GM19238 (cell line): ENCODE measurements around the gene SMYD1.
"Not testable (repeated sequence)": the region's sequence is repeated elsewhere in the genome, so short reads cannot be mapped to it uniquely, and the experiment has no call there.

ENCODE experiments used
- DNase-seq: peaks from one replicate; pipeline ENCODE4 v3.0.0; 2011; ENCODE audit warnings: low spot score; ENCODE audit not compliant: insufficient read length

The SMYD1 gene

GRCh38 chr2:88067598-88067997 lies at the start of gene SMYD1:
Gene SMYD1, plus strand, starts transcription at chr2:88067825. Its CDS starts 40 bp downstream, at chr2:88067865.
- DNase-seq, result no peak

DNA sequence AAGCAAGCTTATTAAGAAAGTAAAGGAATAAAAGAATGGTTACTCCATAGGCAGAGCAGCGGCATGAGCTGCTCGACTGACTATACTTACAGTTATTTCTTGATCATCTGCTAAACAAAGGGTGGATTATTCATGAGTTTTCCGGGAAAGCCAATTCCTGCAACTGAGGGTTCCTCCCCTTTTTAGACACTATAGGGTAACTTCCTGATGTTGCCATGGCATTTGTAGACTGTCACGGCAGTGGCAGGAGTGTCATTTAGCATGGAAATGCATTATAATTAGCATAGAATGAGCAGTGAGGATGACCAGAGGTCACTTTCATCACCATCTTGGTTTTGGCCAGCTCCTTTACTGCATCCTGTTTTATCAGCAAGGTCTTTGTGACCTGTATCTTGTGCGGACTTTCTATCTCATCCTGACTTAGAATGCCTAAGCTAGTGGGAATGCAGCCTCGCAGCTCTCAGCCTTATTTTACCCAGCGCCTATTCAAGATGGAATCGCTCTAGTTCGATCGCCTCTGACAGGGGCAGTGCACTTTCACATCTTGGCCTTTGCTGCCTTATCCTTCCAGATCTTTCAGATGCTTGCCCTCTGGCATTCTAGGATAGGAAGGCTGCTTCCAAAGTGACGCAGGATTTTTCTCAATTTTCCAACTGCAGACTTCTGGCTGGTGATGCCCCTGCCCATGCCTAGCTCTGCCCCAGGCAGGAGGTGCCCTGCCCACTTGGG lies 49.4 kb upstream of the SMYD1 start:
- DNase-seq, result not testable (repeated sequence)

- DNase-seq, result no peak
Measured at GRCh38 chr2:88018909-88019308, 48.7 kb upstream of the SMYD1 start.

DNA sequence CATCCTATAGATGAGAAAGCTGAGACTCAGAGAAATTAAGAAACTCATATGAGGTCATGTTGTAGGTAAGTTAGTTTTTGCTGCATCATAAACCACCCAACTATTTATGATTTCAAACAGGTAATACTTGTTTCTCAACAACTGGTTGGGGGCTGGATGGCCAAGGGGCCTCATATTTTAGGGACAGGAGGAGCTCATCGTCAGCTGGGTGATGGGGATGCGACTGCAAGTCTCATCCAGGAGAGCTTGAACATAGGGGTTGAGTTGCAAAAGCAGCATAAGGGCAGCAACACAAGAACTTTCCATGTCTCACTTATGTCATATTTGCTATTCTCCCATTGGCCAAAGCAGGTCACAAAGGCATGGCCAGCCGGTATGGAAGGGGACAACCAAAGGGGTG lies 47.6 kb upstream of the SMYD1 start:
- DNase-seq, result no peak

DNA sequence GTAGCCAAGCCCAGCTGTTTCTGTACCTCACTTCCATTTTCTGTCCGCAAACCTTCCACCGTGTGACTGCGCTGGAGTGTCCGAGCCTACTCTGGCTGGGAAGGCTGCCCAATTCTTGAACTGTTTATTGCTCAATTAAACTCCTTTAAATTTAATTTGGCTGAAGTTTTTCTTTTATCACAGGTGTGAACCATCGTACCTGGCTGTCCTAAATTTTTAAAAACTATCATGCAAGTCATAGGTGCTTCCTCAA lies 45.0 kb upstream of the SMYD1 start:
- DNase-seq, result no peak

DNA sequence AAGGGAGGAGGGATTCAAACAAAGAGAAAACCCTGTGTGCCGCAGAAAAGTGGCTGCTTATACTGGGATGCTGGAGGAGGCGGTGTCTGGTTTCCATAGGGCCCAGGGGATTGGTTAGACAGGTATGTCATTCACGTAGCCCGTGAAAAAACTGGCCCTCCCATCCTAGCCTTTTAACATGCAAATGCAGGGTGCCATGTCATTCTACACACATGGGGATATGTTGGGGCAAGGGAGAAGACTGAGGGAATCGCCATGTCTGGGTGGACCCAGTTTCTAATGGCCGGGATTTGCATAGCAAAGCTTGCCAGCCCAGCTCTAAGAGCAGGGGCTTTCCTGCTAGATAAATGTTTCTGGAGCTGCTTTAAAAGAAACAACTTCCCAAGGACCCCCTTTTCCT lies 43.1 kb upstream of the SMYD1 start:
- DNase-seq, result no peak

DNA sequence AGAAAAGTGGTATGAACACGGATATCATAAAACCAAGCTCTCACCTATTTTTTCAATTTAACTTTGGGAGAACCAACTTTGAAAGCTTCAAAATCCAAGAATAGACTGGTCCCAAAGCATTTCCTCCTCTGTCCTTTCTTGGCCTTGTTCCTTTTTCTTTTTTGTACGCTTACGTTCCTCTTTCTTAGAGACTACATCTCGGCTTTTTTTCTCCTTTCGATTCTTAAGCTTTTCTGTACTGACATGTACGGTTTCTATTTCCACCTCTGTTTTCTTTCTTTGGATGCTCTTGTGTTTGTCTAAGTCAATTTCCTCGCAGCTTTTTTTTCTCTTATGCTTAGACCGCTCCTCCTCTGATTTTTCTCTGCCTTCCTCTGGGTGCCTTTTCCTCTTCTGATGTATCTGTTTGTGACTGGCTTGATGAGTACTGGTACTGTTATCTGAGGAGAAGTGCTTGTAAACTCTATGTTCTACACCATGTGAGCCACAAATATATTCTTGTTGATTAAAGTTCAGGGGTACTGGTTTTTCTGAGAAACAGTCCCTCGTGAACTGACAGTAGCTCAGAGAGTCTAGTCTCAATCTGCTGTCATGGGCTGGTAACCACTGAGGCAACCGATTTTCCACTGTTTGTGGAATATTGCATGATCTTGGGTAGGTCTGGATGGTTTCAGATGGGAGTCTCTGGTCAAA lies 39.8 kb upstream of the SMYD1 start:
- no peak for DNase-seq

DNA sequence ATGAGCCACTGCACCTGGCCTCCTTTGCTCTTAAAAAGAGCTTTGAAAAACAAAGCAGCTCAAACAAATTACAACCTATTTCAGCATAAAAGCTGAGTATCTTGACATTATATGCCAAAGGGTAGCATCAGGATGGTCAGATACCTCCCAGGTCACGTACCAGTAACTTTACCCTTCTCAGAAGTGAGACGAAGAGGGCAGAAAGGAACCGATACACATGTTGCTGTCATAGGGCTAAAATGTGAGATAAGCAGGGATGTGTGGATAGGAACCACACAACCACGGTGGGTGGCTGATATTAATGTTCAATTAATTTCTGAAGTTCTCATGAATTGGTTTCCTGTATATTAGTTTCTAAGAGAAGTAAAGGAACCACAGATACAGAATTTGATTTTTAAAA lies 38.7 kb upstream of the SMYD1 start:
- no peak for DNase-seq

GRCh38 chr2:88032070-88032702 lies 35.4 kb upstream of the SMYD1 start:
- no peak for DNase-seq

GRCh38 chr2:88036182-88036581 lies 31.4 kb upstream of the SMYD1 start:
- no peak for DNase-seq

GRCh38 chr2:88036606-88037005 lies 31.0 kb upstream of the SMYD1 start:
- DNase-seq, result no peak

DNA sequence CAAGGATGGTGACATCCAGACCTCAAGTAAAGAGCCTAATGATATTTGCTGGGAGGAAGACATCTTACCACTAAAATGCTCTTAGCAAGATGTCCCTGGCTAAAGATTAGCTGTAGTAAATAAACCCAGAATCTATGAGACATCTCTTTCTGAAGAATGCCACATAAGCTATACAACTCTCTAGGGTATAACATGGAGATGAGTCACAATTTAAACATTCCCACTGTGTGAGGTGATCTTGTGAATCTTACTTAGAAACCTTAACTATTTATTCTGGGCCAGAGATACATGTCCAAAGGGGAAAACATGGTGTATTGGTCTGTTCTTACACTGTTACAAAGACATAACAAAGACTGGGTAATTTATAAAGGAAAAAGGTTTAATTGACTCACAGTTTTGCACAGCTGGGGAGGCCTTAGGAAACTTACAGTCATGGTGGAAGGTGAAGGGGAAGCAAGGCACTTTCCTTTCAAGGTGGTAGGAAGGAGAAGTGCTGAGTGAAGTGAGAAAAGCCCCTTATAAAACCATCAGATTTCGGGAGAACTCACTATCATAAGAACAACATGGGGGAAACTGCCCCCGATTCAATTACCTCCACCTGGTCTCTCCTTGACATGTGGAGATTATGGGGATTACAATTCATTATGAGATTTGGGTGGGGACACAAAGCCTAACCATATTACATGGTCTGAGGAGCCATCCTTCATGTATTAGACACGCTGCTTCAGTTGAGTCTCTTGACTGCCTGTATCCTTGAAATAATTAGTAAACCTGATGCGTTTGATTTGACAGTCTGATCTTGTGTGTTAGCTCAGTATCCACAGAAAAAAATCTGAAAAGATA lies 29.1 kb upstream of the SMYD1 start:
- no peak for DNase-seq

DNA sequence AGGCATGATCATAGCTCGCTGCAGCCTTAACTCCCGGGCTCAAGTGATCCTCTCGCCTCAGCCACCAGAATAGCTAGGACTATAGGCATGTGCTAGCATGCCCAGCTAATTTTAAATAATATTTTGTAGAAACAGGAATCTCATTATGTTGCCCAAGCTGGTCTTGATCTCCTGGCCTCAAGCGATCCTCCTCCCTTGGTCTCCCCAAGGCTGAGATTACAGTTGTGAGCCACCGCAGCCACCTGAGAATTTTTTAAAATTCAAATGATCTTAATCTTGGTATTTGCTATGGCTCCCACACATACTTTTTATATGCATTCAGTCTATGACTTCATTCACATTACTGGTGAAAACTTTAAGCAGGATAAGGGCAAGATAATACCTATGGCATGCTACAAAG lies 25.1 kb upstream of the SMYD1 start:
- no peak for DNase-seq

- not testable (repeated sequence) for DNase-seq
Measured at GRCh38 chr2:88045561-88045960, 22.1 kb upstream of the SMYD1 start.

- DNase-seq, result no peak
Measured at GRCh38 chr2:88048541-88048940, 19.1 kb upstream of the SMYD1 start.

GRCh38 chr2:88049622-88050021 lies 18.0 kb upstream of the SMYD1 start:
- DNase-seq, result no peak

- no peak for DNase-seq
Measured at GRCh38 chr2:88051792-88052191, 15.8 kb upstream of the SMYD1 start.

DNA sequence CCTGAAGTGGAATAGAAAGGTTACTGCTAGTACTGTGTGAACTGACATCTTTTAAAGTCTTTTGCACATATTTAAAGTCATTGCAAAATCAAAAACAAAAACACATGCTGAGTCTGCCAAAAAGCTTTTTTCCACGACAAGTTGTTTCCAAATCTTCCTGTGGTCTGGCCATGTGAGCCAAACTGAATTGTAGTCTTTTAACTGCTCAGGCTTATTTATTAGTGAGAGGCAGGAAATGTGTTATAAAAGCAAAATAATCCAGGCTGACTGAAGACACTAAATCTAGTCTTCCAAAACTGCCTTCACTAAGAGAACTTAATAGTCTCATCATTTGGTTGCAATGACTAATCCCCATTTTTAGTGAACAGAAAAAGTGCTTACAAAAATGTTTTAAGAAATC lies 14.3 kb upstream of the SMYD1 start:
- DNase-seq, result no peak

DNA sequence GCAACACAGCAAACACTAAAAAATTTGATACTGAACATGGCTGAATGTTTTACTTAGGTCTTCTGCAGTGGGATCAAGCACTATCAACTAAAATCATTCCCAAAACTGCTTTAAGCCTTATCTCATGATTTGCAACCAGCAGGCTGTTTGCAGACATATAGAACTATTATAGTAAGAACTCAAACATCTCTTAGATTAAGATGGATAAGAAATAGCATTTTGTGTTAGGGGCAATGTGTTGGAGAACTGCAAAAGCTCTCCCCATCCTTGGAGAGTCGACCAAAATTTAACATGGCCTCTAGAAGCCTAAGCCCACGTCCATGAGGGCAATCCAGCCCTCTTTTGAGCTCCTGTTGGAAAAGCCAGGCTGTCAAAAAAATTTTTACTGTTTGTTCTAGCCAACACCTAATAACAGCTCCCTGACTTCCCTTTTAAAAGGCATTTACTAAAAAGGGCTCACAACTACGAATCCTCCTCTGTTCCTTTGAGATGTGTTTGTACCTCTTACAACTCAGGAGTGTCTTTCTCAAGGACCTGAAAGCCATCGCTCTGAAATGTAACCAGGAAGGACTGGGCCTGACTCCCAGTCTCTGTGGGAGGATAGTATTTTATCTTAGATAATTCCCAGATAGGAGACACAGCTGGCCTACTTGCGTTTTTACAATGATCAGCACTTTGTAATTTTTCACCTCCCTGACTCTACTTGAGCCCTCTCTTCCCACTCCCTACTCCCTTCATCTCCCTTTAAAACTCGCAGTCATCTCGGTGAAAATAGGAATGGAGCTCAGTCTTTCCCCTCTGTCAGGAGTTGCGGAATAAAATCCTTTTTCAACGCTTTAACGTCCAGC lies 13.5 kb upstream of the SMYD1 start:
- DNase-seq, result no peak

- no peak for DNase-seq
Measured at GRCh38 chr2:88054782-88055370, 12.7 kb upstream of the SMYD1 start.
